Astrocyte of the spinal cord (primary cell): Measurements from ENCODE around the gene LGR4.
"Not testable (repeated sequence)": the region's sequence is repeated elsewhere in the genome, so short reads cannot be mapped to it uniquely, and the experiment has no call there.

Experiments
- DNase-seq: peaks from one replicate; pipeline ENCODE4 v3.0.0; 2011; ENCODE audit warnings: low read depth, low spot score
- H3K4me3 ChIP-seq: 2 replicates; pipeline ENCODE4 v1.5.1; 2011; ENCODE audit warnings: low read depth, mild to moderate bottlenecking, low read length, moderate library complexity
- CTCF ChIP-seq: IDR thresholded peaks from 2 replicates; pipeline ENCODE4 v1.5.1; 2012; ENCODE audit warnings: low read depth, mild to moderate bottlenecking, low read length, inconsistent platforms
- in situ Hi-C: cut with HindIII; loops from 2 replicates; pipeline ENCODE4 v1.10.0; 2017; ENCODE audit warnings: low sequenced_read_pairs

The LGR4 gene

GRCh38 chr11:27348340-27348873, 124.2 kb downstream of the LGR4 start:
- TF ChIP-seq CTCF, result no peak
- DNase-seq, result no peak
- no peak overlapping the region for H3K4me3 ChIP-seq
- in situ Hi-C loops, result no loop called here

GRCh38 chr11:27347359-27348339, 124.9 kb downstream of the LGR4 start:
- no peak for TF ChIP-seq CTCF
- DNase-seq, result no peak
- H3K4me3 ChIP-seq, result no peak overlapping the region
- in situ Hi-C loops, result no loop called here

- in situ Hi-C loops, result no loop called here
- no peak overlapping the region for H3K4me3 ChIP-seq
- no peak for DNase-seq
- no peak for TF ChIP-seq CTCF
These were observed 132.6 kb downstream of the LGR4 start for GRCh38 chr11:27339941-27340340.

- in situ Hi-C loops, H3K4me3 ChIP-seq, DNase-seq: not testable (repeated sequence)
These were observed 137.8 kb downstream of the LGR4 start for GRCh38 chr11:27334764-27335163.

- no peak for DNase-seq
These were observed 140.6 kb downstream of the LGR4 start for GRCh38 chr11:27331981-27332380.

GRCh38 chr11:27330633-27331270, 141.8 kb downstream of the LGR4 start:
- no peak overlapping the region for H3K4me3 ChIP-seq
- in situ Hi-C loops, result no loop called here
- TF ChIP-seq CTCF, result no peak
- no peak for DNase-seq

More at GRCh38 chr11:27331981-27332380, 140.6 kb downstream of the LGR4 start:
- no peak overlapping the region for H3K4me3 ChIP-seq
- in situ Hi-C loops, result no loop called here
- no peak for TF ChIP-seq CTCF
